ENCODE measurements around the gene CLCN7.

CLCN7 gene

GRCh38 chr16:1425616-1426370, 49.0 kb downstream of the CLCN7 start:
- TF ChIP-seq CTCF (IDR thresholded peaks at IDR 0.05; ENCODE audit: low read depth, low read length) = no peak
- H3K4me3 ChIP-seq (ENCODE audit: low read depth, low read length) = no peak overlapping the region

- no peak overlapping the region for H3K4me3 ChIP-seq (ENCODE audit: low read depth, low read length)
- no peak for TF ChIP-seq CTCF (IDR thresholded peaks at IDR 0.05; ENCODE audit: low read depth, low read length)
Measured at GRCh38 chr16:1424028-1424427, 50.8 kb downstream of the CLCN7 start.

- no peak overlapping the region for H3K4me3 ChIP-seq (ENCODE audit: low read depth, low read length)
- TF ChIP-seq CTCF (IDR thresholded peaks at IDR 0.05; ENCODE audit: low read depth, low read length) = no peak
Measured at GRCh38 chr16:1422076-1422475, 52.8 kb downstream of the CLCN7 start.

- TF ChIP-seq CTCF (IDR thresholded peaks at IDR 0.05; ENCODE audit: low read depth, low read length) = no peak
- peak overlapping the region; percentile 97 for H3K4me3 ChIP-seq (ENCODE audit: low read depth, low read length)
Measured at GRCh38 chr16:1420111-1420539, 54.7 kb downstream of the CLCN7 start.

- H3K4me3 ChIP-seq (ENCODE audit: low read depth, low read length) = no peak overlapping the region
- TF ChIP-seq CTCF (IDR thresholded peaks at IDR 0.05; ENCODE audit: low read depth, low read length) = no peak
Measured at GRCh38 chr16:1416521-1416941, 58.3 kb downstream of the CLCN7 start.

- peak within 1 kb of the TSS; percentile 69 for H3K4me3 ChIP-seq (ENCODE audit: low read depth, low read length)
- TF ChIP-seq CTCF (IDR thresholded peaks at IDR 0.05; ENCODE audit: low read depth, low read length) = no peak
Measured at GRCh38 chr16:1414532-1415260, 60.1 kb downstream of the CLCN7 start, which contains the start of gene UNKL. Gene UNKL (minus strand): TSS chr16:1414704. CDS start chr16:1414691, 13 bp downstream.

Data from WI38 (cell line).